IPS DF 19.7 (cell line): ENCODE data around the gene SLC6A3.

Experiments
- DNase-seq: peaks from one replicate; pipeline ENCODE4 v3.0.0-alpha.2; 2013; ENCODE audit warnings: low read depth, low spot score

The SLC6A3 gene

DNA sequence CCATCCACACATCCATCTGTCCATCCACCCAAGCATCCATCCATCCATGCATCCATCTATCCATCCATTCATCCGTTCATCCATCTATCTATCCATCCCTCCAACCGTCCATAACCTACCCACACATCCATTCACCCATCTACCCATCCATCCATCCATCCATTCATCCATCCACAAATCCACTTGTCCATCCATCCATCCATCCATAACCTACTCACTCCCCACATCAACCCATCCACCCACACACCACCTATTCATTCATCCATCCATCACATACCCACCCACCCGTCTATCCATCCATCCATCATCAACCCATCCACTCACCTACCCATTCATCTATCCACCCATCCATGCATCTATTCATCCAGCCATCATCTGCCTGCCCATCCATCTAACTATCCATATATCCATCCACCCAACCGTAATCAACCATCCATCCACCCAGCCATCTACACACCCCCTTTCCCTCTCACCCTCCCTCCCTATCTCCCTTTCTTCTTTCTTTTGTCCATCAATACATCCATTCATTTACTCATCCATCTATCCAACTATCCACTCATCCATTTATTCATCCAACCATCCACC is 56.8 kb downstream of the SLC6A3 start:
- no peak for DNase-seq

- no peak for DNase-seq
Observed at GRCh38 chr5:1387876-1388275, 57.4 kb downstream of the SLC6A3 start.

- no peak for DNase-seq
Observed at GRCh38 chr5:1387059-1387755, 58.0 kb downstream of the SLC6A3 start.

GRCh38 chr5:1386274-1386717 is 58.9 kb downstream of the SLC6A3 start:
- no peak for DNase-seq

DNA sequence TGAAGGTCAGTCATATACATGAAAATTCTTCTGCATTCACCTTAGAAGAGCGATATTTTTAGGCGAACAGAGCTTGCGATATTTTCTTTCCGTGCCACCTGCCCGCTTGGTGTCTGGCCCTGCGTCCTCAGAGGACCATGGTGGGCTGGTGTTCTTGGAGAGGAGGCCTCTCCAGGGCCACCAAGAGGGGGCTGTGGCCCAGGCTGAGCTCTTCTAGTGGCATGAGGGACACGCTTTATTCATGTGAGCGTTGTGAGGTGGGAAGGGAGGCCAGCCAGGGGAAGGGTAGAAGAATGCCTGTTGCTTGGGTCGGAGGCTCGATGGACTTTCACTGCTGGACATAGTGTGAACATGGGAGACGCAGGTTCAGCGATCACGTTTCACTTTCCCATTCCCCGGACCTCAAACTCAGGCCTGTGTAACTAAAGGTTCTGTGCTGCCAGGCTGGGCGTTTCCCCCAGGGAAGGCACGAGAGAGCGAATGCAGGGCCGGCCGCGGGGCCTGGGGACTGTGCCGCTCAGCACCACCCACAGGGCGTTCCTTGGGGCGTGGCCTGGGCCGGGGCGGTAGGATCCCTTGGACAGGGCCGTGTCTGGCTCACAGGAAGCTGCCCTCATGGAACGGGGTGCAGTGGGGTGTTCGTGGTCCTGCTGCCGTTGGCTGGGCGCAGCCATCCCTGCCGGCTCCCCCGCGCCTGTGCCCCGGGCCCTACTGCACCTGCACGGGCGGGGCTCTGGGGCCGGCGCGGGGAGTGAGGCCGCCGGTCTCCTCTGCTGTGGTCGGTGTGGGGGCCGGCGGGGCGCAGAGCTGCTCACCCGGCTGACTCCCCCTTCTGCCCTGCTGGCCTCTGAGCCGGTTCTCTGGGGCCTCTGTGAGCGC is 59.6 kb downstream of the SLC6A3 start:
- DNase-seq, result no peak

DNA sequence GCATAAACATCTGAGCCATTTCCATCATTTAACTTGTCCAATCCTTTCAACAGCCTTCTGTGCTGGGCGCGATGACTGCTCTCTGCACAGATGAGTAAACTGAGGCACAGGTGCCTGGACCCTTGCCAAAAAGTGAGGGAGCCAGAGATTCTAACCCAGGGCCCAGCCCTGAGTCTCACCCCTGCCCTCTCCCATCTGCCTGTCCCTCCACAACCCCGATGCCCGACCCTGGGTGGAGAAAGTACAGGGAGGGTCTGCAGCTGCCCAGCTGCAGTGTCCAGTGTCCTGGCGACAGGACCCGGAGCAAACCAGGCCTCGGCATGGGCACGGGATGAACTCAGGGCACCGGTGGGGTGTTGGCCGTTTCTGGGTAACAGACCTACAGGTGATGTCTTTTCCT is 60.7 kb downstream of the SLC6A3 start:
- DNase-seq, result no peak

- no peak for DNase-seq
Observed at GRCh38 chr5:1383886-1384401, 61.3 kb downstream of the SLC6A3 start.

DNA sequence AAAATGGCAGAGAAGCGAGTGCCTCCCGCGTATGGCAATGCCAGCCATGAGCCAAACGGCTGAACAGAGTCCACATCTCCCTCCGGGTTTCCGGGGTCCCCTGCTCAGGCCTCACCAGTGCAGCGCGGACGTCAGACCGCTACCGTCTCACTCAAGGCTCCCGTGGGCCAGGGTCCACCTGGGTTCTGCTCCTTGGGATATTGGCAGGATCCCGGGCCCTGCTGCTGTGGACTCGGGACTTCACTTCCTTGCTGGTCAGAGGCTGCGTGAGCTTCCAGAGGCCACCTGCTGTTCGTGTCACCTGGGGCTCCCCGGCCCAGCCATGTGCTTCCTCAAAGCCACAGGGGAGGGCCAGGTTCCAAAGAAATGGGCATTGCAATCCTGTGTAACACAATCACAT is 61.9 kb downstream of the SLC6A3 start:
- no peak for DNase-seq

DNA sequence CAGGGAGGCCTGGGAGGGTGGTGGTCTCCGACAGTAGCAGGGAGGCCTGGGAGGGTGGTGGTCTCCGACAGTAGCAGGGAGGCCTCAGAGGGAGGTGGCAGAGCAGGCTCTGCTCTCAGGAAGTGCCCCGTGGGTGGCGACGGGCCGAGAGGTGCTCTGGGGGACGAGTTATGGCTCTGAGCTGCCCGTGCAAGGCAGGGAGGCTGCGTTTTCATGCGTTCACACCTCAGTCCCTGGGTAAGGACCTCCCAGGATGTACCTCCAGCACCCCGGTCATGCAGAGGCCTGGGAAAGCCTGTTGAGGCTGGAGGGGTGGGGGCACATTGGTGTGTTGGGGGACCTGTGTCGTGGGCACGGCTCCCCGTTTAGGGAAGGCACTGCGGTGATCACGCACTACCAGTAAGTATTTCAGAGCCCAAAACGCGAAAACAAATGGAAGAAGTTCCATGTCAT is 63.0 kb downstream of the SLC6A3 start:
- DNase-seq, result no peak

GRCh38 chr5:1381370-1382247 is 63.6 kb downstream of the SLC6A3 start:
- DNase-seq, result no peak

- DNase-seq, result no peak
Observed at GRCh38 chr5:1380910-1381309, 64.3 kb downstream of the SLC6A3 start.

- DNase-seq, result peak; percentile 17
Observed at GRCh38 chr5:1380011-1380817, 65.0 kb downstream of the SLC6A3 start.

- no peak for DNase-seq
Observed at GRCh38 chr5:1378866-1379659, 66.2 kb downstream of the SLC6A3 start.

DNA sequence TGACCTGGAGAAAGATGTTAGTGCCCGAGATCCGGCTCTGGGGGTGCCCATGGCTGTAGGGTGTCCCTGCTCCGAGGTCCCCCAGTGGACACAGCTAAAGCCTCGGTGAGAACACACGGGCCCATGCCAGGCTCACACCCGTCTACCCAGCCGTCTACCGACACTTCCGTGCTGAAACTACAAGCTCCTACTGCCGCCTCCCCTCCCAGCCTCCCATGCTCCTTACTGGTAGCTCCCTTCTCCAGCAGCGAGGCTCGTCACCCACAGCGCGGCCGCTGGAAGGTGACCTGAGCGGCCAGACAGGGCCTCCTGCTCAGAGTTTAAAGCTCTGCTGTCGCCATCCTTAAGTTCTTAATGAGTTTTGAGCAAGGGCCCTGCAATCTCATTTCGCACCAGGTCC is 67.1 kb downstream of the SLC6A3 start:
- DNase-seq, result no peak

DNA sequence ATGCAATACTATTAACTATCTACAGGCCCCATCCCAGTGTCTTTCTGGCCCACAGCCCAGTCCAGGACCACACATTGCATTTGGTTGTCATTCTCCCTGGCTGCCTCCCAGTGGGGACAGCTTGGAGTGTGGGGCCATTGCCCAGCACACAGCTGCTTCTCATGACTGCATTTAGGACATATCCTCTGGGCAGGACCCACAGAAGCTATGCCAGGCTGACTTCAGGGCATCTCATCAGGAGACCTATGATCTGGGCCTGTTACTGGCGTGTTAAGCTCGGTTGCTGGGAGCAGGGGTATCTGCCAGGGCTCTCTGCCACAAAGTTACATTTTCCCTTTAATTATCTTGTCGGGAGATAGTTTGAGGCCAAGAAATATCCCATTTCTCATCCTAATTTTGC is 68.3 kb downstream of the SLC6A3 start:
- DNase-seq, result no peak

GRCh38 chr5:1375871-1376810 is 69.1 kb downstream of the SLC6A3 start:
- DNase-seq, result no peak

- no peak for DNase-seq
Observed at GRCh38 chr5:1374679-1375055, 70.6 kb downstream of the SLC6A3 start.

DNA sequence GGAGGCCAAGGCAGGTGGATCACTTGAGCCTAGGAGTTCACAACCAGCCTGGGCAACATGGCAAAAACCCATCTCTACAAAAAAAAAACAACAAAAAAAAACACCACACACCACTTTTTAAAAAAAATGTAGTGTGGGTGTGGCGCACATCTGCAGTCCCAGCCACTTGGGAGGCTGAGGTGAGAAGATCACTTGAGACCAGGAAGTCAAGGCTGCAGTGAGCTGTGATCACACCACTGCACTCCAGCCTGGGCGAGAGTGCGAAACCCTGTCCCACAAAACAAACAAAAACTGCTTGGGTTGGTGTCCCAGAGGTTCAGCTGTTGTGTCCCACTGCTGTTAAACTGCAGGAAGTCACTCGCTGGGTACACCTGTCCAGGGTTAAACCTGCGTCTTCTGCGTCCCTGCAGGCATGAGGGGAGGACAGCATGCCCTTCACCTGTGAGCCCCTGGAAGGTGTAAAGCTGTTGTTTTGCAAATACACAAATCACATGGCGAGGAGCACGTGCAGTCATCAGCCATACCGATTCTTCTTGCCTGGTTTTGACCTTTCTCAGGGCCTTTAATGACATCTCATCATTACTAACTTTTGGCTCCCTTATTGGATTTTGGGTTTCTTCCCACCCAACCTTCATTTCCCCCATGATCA is 71.1 kb downstream of the SLC6A3 start:
- no peak for DNase-seq
